H9 (cell line): ENCODE data around the gene C1orf226. TPM values are rescaled to one million over a fixed set of nuclear protein-coding genes. Genes with fewer than 3 reads are reported as not detected.

ENCODE experiments used
- DNase-seq: peaks from one replicate; pipeline ENCODE4 v3.0.0-alpha.2; 2017
- H2AFZ ChIP-seq: one replicate; pipeline ENCODE4 v1.6.1; 2013; ENCODE audit warnings: mild to moderate bottlenecking, low read length, control low read depth, moderate library complexity
- H2AK5ac ChIP-seq: 2 replicates; pipeline ENCODE4 v1.6.1; 2013; ENCODE audit warnings: low read length, control low read depth, mixed read lengths; ENCODE audit not compliant: insufficient read length
- H2BK120ac ChIP-seq: one replicate; pipeline ENCODE4 v1.6.1; 2013; ENCODE audit warnings: low read depth, mild to moderate bottlenecking, low read length, control low read depth, inconsistent platforms; ENCODE audit not compliant: poor library complexity, severe bottlenecking
- H2BK12ac ChIP-seq: 2 replicates; pipeline ENCODE4 v1.6.1; 2013; ENCODE audit warnings: low read length, control low read depth, mixed read lengths, low read depth; ENCODE audit not compliant: insufficient read length
- H2BK15ac ChIP-seq: 2 replicates; pipeline ENCODE4 v1.6.1; 2013; ENCODE audit warnings: low read depth, low read length, control low read depth
- H2BK20ac ChIP-seq: one replicate; pipeline ENCODE4 v1.6.1; 2013; ENCODE audit warnings: low read depth, mild to moderate bottlenecking, low read length, control low read depth, inconsistent platforms; ENCODE audit not compliant: poor library complexity, severe bottlenecking
- H2BK5ac ChIP-seq: 2 replicates; pipeline ENCODE4 v1.6.1; 2013; ENCODE audit warnings: low read length, control low read depth, mixed read lengths; ENCODE audit not compliant: insufficient read length
- H3K14ac ChIP-seq: 2 replicates; pipeline ENCODE4 v1.6.1; 2013; ENCODE audit warnings: low read length, control low read depth; ENCODE audit not compliant: insufficient read depth
- H3K18ac ChIP-seq: 2 replicates; pipeline ENCODE4 v1.6.1; 2013; ENCODE audit warnings: low read depth, mild to moderate bottlenecking, mixed read lengths, low read length, control low read depth; ENCODE audit not compliant: insufficient read length
- H3K23ac ChIP-seq: 2 replicates; pipeline ENCODE4 v1.6.1; 2013; ENCODE audit warnings: low read length, control low read depth, mixed read lengths, low read depth; ENCODE audit not compliant: insufficient read length
- H3K23me2 ChIP-seq: 2 replicates; pipeline ENCODE4 v1.6.1; 2013; ENCODE audit warnings: low read depth, mild to moderate bottlenecking, mixed read lengths, low read length, control low read depth; ENCODE audit not compliant: insufficient read length, poor library complexity, severe bottlenecking
- H3K27ac ChIP-seq: 2 replicates; pipeline ENCODE4 v1.5.1; 2013; ENCODE audit warnings: low read length, control low read depth, mixed read lengths, low read depth; ENCODE audit not compliant: insufficient read length
- H3K27me3 ChIP-seq: 2 replicates; pipeline ENCODE4 v1.6.1; 2013; ENCODE audit warnings: low read length, control low read depth, inconsistent platforms; ENCODE audit not compliant: insufficient read depth
- H3K4ac ChIP-seq: 2 replicates; pipeline ENCODE4 v1.6.1; 2013; ENCODE audit warnings: low read depth, mild to moderate bottlenecking, control low read depth, inconsistent platforms, low read length, moderate library complexity
- H3K4me1 ChIP-seq: 2 replicates; pipeline ENCODE4 v1.6.1; 2013; ENCODE audit warnings: low read length, control low read depth, inconsistent platforms; ENCODE audit not compliant: insufficient read depth
- H3K4me2 ChIP-seq: 2 replicates; pipeline ENCODE4 v1.6.1; 2013; ENCODE audit warnings: low read length, control low read depth, mixed read lengths; ENCODE audit not compliant: insufficient read length, insufficient read depth
- H3K56ac ChIP-seq: 2 replicates; pipeline ENCODE4 v1.6.1; 2013; ENCODE audit warnings: low read depth, mild to moderate bottlenecking, mixed read lengths, low read length, control low read depth; ENCODE audit not compliant: insufficient read length
- H3K79me1 ChIP-seq: 2 replicates; pipeline ENCODE4 v1.6.1; 2013; ENCODE audit warnings: low read depth, mild to moderate bottlenecking, moderate library complexity, low read length, control low read depth, inconsistent platforms; ENCODE audit not compliant: insufficient read depth, poor library complexity, severe bottlenecking
- H3K79me2 ChIP-seq: 2 replicates; pipeline ENCODE4 v1.6.1; 2013; ENCODE audit warnings: low read length, control low read depth, inconsistent platforms; ENCODE audit not compliant: insufficient read depth
- H3K9ac ChIP-seq: 2 replicates; pipeline ENCODE4 v1.6.1; 2013; ENCODE audit warnings: low read length, control low read depth, mixed read lengths; ENCODE audit not compliant: insufficient read length; ENCODE audit errors: extremely low read depth
- H3K9me3 ChIP-seq: one replicate; pipeline ENCODE4 v1.6.1; 2013; ENCODE audit warnings: low read depth, low read length, inconsistent platforms; ENCODE audit not compliant: control insufficient read depth
- H3T11ph ChIP-seq: one replicate; pipeline ENCODE4 v1.6.1; 2013; ENCODE audit warnings: mild to moderate bottlenecking, low read length, control low read depth, inconsistent platforms
- H4K20me1 ChIP-seq: one replicate; pipeline ENCODE4 v1.6.1; 2013; ENCODE audit not compliant: control insufficient read depth, insufficient read length, insufficient read depth
- H4K5ac ChIP-seq: 2 replicates; pipeline ENCODE4 v1.6.1; 2013; ENCODE audit warnings: low read depth, mild to moderate bottlenecking, mixed read lengths, low read length, control low read depth; ENCODE audit not compliant: insufficient read length
- H4K8ac ChIP-seq: replicated peaks from 2 replicates; pipeline ENCODE4 v1.6.1; 2013; ENCODE audit warnings: low read length, control low read depth, mixed read lengths, low read depth; ENCODE audit not compliant: insufficient read length
- H4K91ac ChIP-seq: 2 replicates; pipeline ENCODE4 v1.6.1; 2013; ENCODE audit warnings: low read depth, mild to moderate bottlenecking, moderate library complexity, mixed read lengths, low read length, control low read depth; ENCODE audit not compliant: insufficient read length
- H3K27ac Mint-ChIP-seq, 3 experiments: 2 replicates in 2 of 3; 3 replicates in 1 of 3; pipeline ENCODE4 v1.8.0; 2020 to 2021; ENCODE audit warnings: mixed read lengths in 3 of 3, mild to moderate bottlenecking in 1 of 3, moderate library complexity in 1 of 3
- H3K27me3 Mint-ChIP-seq: 2 replicates; pipeline ENCODE4 v1.8.0; 2021; ENCODE audit warnings: low read depth, mild to moderate bottlenecking, moderate library complexity, mixed read lengths
- H3K36me3 Mint-ChIP-seq, 3 experiments: 2 replicates in 2 of 3; 3 replicates in 1 of 3; pipeline ENCODE4 v1.8.0; 2020 to 2021; ENCODE audit warnings: low read depth in 3 of 3, mixed read lengths in 3 of 3; ENCODE audit not compliant: insufficient read depth in 1 of 3
- H3K4me1 Mint-ChIP-seq, 2 experiments: 2 replicates each; pipeline ENCODE4 v1.8.0; 2020; ENCODE audit warnings: mixed read lengths in 2 of 2
- H3K4me3 Mint-ChIP-seq, 2 experiments: 2 replicates in 1 of 2; 3 replicates in 1 of 2; pipeline ENCODE4 v1.8.0; 2020 to 2021; ENCODE audit warnings: mild to moderate bottlenecking in 2 of 2, mixed read lengths in 2 of 2, moderate library complexity in 1 of 2
- H3K9me3 Mint-ChIP-seq, 2 experiments: 2 replicates in 1 of 2; 3 replicates in 1 of 2; pipeline ENCODE4 v1.8.0; 2020; ENCODE audit warnings: mild to moderate bottlenecking in 2 of 2, mixed read lengths in 2 of 2, moderate library complexity in 1 of 2
- WGBS: extraction: QIAGEN DNeasy Blood & Tissue Kit; methylation state at CpG from one replicate; pipeline ENCODE4 v1.1.7; 2013; ENCODE audit warnings: missing lambda C conversion rate, low lambda C conversion rate, mixed read lengths; ENCODE audit not compliant: insufficient read length; ENCODE audit errors: extremely low coverage; 5-methylcytosine and 5-hydroxymethylcytosine counted together
- total RNA-seq: library from RNA; stranded (reverse); gene quantifications from 2 replicates; pipeline ENCODE4 v1.2.1, GENCODE V29; 2021
- TF ChIP-seq, protein P1 (sequence below): fragments of 200-600 bp; sonication (generic); conservative IDR thresholded peaks from 3 replicates; pipeline ENCODE4 v1.8.0; 2021; ENCODE audit warnings: antibody characterized with exemption, mild to moderate bottlenecking

Gene C1orf226
- total RNA-seq, 1 experiment from 2014 or later = 11.5 TPM

DNA sequence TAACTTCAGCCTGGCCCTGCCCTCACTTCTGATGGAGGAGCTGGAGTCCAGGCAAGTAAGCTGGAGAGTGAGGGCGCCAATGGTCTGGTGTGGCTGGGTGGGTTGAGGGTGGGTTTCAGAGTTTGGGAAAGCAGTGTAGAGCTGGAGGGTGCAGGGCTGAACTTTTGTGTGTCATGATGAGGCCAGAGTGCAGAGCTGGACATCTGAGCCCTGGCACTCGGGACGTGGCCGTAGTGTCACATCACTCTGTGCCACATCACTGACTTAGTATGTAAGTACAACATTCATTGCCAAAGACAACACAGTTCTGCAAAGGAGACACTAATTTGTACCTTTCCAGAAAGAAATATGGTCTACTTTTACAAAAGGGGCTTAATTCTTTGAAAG, 20.7 kb upstream of the C1orf226 start:
- H4K20me1 ChIP-seq = no peaks in the 10 kb centered on the region
- Mint-ChIP-seq H3K27ac (no peak overlapping the region), H3K36me3 (peaks cover 3 to 12% (median 6%) of the 10 kb centered on the region in 3 experiments; a peak in 3 of 7 replicates), H3K27me3 (no peaks in the 10 kb centered on the region), H3K4me1 (peaks cover 3 to 7% of the 10 kb centered on the region in 2 experiments; a peak in 3 of 4 replicates), H3K4me3 (no peak overlapping the region; a peak in 1 of 5 replicates), H3K9me3 (no peaks in the 10 kb centered on the region)
- no peak overlapping the region for H3K56ac ChIP-seq
- no peak overlapping the region for H2AFZ ChIP-seq
- H3K79me1 ChIP-seq = no peaks in the 10 kb centered on the region
- no peak overlapping the region for H2AK5ac ChIP-seq
- TF ChIP-seq, protein P1, sequence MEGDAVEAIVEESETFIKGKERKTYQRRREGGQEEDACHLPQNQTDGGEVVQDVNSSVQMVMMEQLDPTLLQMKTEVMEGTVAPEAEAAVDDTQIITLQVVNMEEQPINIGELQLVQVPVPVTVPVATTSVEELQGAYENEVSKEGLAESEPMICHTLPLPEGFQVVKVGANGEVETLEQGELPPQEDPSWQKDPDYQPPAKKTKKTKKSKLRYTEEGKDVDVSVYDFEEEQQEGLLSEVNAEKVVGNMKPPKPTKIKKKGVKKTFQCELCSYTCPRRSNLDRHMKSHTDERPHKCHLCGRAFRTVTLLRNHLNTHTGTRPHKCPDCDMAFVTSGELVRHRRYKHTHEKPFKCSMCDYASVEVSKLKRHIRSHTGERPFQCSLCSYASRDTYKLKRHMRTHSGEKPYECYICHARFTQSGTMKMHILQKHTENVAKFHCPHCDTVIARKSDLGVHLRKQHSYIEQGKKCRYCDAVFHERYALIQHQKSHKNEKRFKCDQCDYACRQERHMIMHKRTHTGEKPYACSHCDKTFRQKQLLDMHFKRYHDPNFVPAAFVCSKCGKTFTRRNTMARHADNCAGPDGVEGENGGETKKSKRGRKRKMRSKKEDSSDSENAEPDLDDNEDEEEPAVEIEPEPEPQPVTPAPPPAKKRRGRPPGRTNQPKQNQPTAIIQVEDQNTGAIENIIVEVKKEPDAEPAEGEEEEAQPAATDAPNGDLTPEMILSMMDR = no peak
- no CpG with 5 or more reads among the region's 4 CpGs for WGBS
- H2BK20ac ChIP-seq = no peak overlapping the region
- no peak overlapping the region for H4K8ac ChIP-seq
- no peak for DNase-seq
- no peak overlapping the region for H3K23ac ChIP-seq
- no peak overlapping the region for H3K4me2 ChIP-seq
- H2BK5ac ChIP-seq = no peak overlapping the region
- no peak overlapping the region for H3K4ac ChIP-seq
- no peak overlapping the region for H3K18ac ChIP-seq
- no peak overlapping the region for H4K5ac ChIP-seq
- H3K9ac ChIP-seq = no peak overlapping the region
- H2BK15ac ChIP-seq = no peak overlapping the region
- no peak overlapping the region for H3K27ac ChIP-seq
- no peak overlapping the region for H3K14ac ChIP-seq
- H3K9me3 ChIP-seq = no peaks in the 10 kb centered on the region
- H4K91ac ChIP-seq = no peak overlapping the region
- no peaks in the 10 kb centered on the region for H3K23me2 ChIP-seq
- no peaks in the 10 kb centered on the region for H3K27me3 ChIP-seq
- H3T11ph ChIP-seq = no peak overlapping the region
- no peaks in the 10 kb centered on the region for H3K4me1 ChIP-seq
- H2BK120ac ChIP-seq = no peak overlapping the region
- no peaks in the 10 kb centered on the region for H3K79me2 ChIP-seq
- no peak overlapping the region for H2BK12ac ChIP-seq
